GM21360 (cell line): ENCODE data around the gene TARS1.

ENCODE experiments used
- ATAC-seq: cut with Tn5 transposase; IDR thresholded peaks from one replicate; pipeline ENCODE4 v1.9.1; 2021; ENCODE audit warnings: mild to moderate bottlenecking, moderate library complexity; ENCODE audit not compliant: unreplicated experiment

The TARS1 gene

GRCh38 chr5:33438996-33439395 is 1.8 kb upstream of the TARS1 start:
- ATAC-seq: no peak

GRCh38 chr5:33439905-33440481 is 772 bp upstream of the TARS1 start:
- ATAC-seq: no peak

- no peak for ATAC-seq
Measured at GRCh38 chr5:33441241-33442177, 744 bp downstream of the TARS1 start.

GRCh38 chr5:33444542-33444941 is 3.8 kb downstream of the TARS1 start:
- no peak for ATAC-seq

GRCh38 chr5:33445798-33446197 is 5.0 kb downstream of the TARS1 start:
- no peak for ATAC-seq

GRCh38 chr5:33448118-33448517 is 7.4 kb downstream of the TARS1 start:
- no peak for ATAC-seq

- ATAC-seq: no peak
Measured at GRCh38 chr5:33457126-33457525, 16.4 kb downstream of the TARS1 start.

- no peak for ATAC-seq
Measured at GRCh38 chr5:33457817-33458216, 17.1 kb downstream of the TARS1 start.

- no peak for ATAC-seq
Measured at GRCh38 chr5:33460210-33460609, 19.4 kb downstream of the TARS1 start.

- no peak for ATAC-seq
Measured at GRCh38 chr5:33462456-33462855, 21.7 kb downstream of the TARS1 start.

GRCh38 chr5:33465120-33465519 is 24.4 kb downstream of the TARS1 start:
- ATAC-seq: no peak

GRCh38 chr5:33468775-33469435 is 28.1 kb downstream of the TARS1 start:
- ATAC-seq: no peak

- no peak for ATAC-seq
Measured at GRCh38 chr5:33470544-33470943, 29.8 kb downstream of the TARS1 start.

- no peak for ATAC-seq
Measured at GRCh38 chr5:33472805-33473409, 32.1 kb downstream of the TARS1 start.

- ATAC-seq: no peak
Measured at GRCh38 chr5:33474004-33474403, 33.2 kb downstream of the TARS1 start.

GRCh38 chr5:33474931-33475499 is 34.2 kb downstream of the TARS1 start:
- ATAC-seq: no peak

- no peak for ATAC-seq
Measured at GRCh38 chr5:33475706-33476105, 34.9 kb downstream of the TARS1 start.

GRCh38 chr5:33476992-33477391 is 36.2 kb downstream of the TARS1 start:
- no peak for ATAC-seq

GRCh38 chr5:33477816-33478215 is 37.1 kb downstream of the TARS1 start:
- ATAC-seq: no peak

- no peak for ATAC-seq
Measured at GRCh38 chr5:33479311-33479710, 38.5 kb downstream of the TARS1 start.

GRCh38 chr5:33480876-33481275 is 40.1 kb downstream of the TARS1 start:
- ATAC-seq: no peak
